ENCODE results near the gene GLIPR1.
"Not testable (repeated sequence)": the region's sequence is repeated elsewhere in the genome, so short reads cannot be mapped to it uniquely, and the experiment has no call there.

The GLIPR1 gene

DNA sequence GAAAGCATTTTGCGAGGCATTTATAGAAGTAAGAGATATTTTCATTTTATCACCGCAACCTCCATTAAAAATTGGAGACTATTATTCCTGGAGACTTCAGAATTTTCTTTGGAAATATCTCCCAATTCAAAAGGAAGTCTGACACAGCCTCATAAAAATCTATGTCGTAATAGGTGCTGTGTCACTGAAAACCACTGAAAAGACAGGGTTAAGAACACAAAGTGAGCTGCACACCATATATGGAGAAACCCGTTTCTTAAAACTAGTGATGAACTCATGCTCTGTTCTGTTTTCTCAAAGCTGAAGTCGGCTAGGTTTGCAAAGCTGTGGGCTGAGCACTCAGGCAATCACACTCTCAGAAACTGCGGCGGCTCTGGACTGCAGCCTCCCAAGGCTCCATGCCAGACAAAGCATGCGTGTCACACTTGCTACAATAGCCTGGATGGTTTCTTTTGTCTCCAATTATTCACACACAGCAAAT is at the start of gene GLIPR1:
Gene GLIPR1 (plus strand): TSS at position 287 of the 481 bp plus-strand sequence. CDS start 126 bp downstream, at position 413.
- DNase-seq (ENCODE audit: low read depth): peak; percentile 65

DNA sequence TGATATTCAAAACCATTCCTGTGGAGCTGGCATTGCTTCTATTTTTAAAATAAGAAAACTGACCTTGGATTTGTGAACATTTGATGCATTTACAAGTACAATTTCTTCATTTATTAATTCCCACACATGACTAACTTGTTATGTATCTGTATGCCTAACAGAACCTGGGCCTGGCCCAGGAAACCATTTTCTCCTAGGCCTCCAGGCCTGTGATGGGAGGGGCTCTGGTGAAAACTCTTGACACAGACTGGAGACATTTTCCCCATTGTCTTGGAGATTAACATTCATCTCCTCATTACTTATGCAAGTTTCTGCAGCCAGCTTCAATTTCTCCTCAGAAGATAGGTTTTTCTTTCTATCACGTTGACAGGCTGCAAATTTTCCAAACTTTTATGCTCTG is 47.6 kb upstream of the GLIPR1 start:
- DNase-seq (ENCODE audit: low read depth): no peak

GRCh38 chr12:75437564-75437963 is 43.0 kb upstream of the GLIPR1 start:
- no peak for DNase-seq (ENCODE audit: low read depth)

DNA sequence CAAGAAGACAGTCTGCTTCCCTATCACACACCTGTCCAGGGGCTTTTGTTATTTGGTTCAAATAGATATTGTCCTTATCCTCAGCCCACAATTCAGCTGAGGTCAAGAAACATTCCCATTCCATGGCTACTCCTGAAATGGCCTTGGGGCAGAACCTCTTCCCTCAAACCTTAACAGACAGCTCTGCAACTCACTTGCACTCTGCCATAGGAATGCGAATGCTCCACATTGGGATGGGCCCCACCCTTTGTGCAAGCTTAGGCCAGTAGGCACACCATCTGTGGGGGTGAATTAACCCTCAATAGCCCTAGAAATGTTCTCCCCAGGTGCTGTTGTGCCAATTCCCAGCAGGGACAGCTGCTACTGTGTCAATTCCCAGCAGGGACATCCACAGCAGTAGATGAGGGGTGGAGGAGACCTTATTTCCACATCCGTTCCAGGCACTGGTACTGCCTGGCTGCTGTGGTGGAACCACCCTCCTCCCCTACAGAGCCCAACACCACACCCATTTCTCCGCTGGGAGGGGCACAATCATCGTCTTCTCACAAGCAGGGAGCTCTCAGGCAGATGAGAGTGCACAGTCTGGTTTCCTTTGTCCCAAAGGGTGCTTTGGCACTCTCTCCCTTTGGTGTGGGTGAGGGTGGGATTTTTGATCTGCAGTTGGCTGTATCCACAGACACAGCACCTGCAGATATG is 42.3 kb upstream of the GLIPR1 start:
- no peak for DNase-seq (ENCODE audit: low read depth)

DNA sequence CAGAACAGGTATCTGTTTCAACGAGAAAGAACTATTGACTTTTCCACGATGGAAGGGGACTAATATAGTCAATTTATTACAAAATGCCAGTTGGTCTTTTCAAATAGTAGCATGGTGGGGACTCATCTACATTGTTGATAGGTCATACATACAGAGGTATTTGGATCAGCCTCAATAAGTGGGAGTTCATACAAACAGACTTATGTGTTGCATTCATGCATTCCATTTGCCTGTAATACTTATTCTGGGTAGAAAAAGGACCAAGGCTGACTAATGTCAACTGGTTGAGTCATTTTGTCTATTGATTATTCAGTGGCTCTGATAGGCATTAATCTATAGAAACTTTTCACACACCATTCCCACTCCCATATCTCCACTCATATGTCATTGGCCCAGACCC is 41.5 kb upstream of the GLIPR1 start:
- no peak for DNase-seq (ENCODE audit: low read depth)

GRCh38 chr12:75439930-75440329 is 40.6 kb upstream of the GLIPR1 start:
- no peak for DNase-seq (ENCODE audit: low read depth)

DNA sequence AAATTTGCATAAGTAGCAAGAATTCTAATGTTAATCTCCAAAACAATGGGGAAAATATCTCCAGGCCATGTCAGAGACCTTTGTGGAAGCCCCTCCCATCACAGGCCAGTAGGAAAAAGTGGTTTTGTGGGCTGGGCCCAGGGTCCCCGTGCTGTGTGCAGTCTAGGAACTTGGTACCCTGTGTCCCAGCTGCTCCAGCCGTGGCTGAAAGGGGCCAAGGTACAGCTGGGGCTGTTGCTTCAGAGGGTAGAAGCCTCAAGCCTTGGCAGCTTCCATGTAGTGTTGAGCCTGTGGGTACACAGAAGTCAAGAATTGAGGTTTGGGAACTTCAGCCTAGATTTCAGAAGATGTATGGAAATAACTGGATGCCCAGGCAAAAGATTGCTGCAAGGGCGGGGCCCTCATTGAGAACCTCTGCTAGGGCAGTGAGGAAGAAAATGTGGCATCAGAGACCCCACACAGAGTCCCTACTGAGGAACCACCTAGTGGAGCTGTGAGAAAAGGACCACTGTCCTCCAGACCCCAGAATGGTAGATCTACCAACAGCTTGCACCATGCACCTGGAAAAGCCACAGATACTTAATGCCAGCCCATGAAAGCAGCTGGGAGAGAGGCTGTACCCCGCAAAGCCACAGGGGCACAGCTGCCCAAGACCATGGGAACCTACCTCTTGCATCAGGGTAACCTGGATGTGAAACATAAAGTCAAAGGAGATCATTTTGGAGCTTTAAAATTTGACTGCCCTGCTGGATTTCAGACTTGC is 38.7 kb upstream of the GLIPR1 start:
- DNase-seq (ENCODE audit: low read depth): not testable (repeated sequence)

- not testable (repeated sequence) for DNase-seq (ENCODE audit: low read depth)
Observed at GRCh38 chr12:75442454-75442853, 38.1 kb upstream of the GLIPR1 start.

GRCh38 chr12:75443709-75444108 is 36.8 kb upstream of the GLIPR1 start:
- DNase-seq (ENCODE audit: low read depth): no peak

DNA sequence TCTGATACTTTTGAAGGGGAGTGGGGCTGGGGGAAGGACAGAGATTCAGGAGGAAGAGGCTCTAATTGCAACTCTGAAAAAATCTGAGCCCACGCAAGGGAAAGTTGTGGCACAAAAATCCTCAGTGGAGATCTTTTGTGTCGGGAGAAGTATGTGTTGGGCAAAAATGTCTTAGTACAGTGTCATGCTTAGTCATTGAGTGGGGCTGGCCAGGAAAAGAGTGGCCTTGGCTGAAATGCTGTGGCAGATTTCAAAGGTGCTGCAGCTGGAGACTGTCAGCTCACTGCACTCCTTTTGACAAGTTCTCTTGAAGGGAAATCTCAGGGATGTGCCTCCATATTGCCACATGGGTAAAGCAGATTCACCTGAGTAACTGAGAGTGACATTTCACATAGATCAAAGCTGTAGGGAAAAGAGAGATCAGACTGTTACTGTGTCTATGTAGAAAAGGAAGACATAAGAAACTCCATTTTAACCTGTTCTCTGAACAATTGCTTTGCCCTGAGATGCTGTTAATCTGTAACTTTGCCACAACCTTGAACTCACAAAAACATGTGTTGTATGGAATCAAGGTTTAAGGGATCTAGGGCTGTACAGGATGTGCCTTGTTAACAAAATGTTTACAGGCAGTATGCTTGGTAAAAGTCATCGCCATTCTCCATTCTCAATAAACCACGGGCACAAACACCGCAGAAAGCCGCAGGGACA is 36.0 kb upstream of the GLIPR1 start:
- DNase-seq (ENCODE audit: low read depth): no peak

DNA sequence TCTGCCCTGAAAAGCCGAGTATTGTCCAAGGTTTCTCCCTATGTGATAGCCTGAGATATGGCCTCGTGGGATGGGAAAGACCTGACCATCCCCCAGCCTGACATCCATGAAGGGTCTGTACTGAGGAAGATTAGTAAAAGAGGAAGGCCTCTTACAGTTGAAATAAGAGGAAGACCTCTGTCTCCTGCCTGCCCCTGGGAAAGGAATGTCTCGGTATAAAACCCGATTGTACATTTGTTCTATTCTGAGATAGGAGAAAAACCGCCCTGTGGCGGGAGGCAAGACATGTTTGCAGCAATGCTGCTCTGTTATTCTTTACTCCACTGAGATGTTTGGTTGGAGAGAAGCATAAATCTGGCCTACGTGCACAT is 35.4 kb upstream of the GLIPR1 start:
- DNase-seq (ENCODE audit: low read depth): not testable (repeated sequence)

- DNase-seq (ENCODE audit: low read depth): no peak
Observed at GRCh38 chr12:75446857-75447256, 33.7 kb upstream of the GLIPR1 start.

GRCh38 chr12:75447691-75448393 is 32.7 kb upstream of the GLIPR1 start:
- no peak for DNase-seq (ENCODE audit: low read depth)

DNA sequence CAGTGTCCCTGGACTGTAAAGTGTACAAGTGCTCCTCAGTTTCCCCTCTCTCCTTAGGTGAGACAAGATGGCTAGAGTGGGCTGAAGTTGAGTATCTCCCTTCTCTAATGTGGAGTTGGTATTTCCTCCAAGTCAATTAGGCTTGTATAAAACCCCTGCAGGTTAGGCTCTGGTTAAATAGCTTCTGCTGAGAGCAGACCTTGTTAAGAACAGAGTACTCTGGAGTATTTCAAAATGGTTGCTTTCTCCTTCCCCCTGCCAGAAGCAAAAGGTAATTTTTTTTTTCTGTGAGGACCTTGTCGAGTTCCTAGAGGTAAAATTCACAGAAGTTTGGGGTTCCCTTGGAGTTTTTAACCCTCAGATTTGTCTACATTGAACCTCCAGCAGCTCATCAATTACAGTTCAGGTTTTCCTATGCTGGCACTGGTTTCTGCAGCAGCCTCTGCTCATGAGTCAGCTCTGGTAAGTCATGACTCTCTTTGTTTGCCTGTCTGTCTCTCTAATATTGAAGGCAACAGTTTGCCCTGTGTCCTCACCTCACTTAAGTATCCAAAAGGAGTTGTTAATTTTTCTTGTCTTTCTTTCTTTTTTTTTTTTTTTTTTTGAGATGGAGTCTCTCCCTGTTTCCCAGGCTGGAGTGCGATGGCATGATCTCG is 27.8 kb upstream of the GLIPR1 start:
- no peak for DNase-seq (ENCODE audit: low read depth)

- no peak for DNase-seq (ENCODE audit: low read depth)
Observed at GRCh38 chr12:75455839-75456238, 24.7 kb upstream of the GLIPR1 start.

DNA sequence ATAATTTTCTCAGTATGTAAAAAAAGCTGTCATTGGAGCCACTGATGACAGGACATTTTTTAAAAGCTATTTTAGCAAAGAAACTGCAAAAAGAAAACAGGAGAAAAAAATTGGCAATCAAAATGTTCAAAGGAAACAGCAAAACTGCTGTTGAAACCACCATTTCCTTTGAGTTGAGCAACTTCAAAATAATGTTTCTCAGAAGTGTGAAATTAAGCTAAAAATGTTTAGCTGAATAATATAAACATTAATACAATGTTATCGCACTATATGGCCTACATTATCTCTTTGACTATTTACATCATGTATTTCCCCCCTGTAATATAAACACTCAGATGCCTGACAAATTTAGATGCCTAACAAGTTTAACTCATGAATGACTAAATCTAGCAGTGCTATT is 23.4 kb upstream of the GLIPR1 start:
- no peak for DNase-seq (ENCODE audit: low read depth)

DNA sequence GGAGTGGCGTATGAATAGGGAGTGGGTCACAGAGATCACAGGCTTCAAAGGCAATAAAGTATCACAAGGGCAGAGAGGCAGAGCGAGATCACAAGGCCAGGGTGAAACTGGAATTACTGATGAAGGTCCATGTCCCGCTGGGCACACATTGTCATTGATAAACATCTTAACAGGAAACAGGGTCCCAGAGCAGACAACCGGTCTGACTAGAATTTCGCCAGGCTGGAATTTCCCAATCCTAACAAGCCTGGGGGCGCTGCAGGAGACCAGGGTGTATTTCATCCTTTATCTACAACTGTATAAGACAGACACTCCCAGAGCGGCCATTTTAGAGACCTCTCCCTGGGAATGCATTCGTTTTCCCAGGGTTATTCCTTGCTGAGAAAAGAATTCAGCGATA is 22.7 kb upstream of the GLIPR1 start:
- DNase-seq (ENCODE audit: low read depth): not testable (repeated sequence)

- no peak for DNase-seq (ENCODE audit: low read depth)
Observed at GRCh38 chr12:75459755-75460154, 20.8 kb upstream of the GLIPR1 start.

GRCh38 chr12:75460204-75460603 is 20.4 kb upstream of the GLIPR1 start:
- DNase-seq (ENCODE audit: low read depth): no peak

DNA sequence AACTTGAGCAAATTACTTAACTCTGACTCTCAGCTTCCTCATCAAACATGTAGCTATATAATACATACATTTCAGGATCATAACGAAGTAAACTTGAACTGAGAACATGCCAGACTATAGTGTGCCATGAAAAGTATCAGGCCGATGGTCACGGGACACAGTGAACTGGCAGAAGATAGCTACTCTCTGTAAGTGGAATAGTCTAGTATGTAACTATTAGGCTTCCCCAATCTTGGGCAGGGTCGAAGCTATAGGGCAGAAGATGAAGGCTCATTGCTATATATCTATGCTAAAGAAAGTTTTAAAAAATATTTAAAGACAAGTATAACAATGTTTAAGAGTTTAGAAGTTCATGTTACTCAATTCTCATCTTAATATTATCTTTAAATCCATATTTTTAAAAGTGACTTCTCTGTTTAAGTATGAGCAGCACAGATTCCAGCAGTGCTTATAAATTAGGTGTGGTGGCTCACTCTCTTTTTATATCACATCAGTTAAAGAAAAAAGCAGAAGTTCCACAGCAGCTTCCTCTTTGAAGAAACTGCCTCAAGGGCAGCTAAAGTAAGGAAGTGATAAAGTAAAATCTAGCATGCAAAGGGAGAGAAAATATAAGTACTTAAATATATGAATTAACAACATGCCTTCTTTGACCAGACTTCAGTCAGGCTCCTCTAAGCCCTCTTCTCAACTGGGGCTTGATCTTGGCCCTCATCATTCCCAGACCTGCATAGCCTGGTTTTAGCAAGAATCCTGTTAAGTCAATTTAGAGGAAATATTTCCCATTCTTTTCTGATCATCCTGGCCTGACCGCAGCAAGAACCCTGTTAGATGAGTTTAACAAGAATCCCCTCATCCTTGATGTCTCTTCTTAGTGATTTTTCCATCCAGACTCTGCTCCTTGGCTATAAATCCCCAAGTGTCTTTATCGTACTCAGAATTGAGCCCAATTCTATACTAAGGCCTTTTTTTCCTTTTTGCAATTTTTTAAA is 8.4 kb upstream of the GLIPR1 start:
- no peak for DNase-seq (ENCODE audit: low read depth)

All from activated T-helper 9 cell treated with anti-CD3 and anti-CD28 coated beads, Interleukin-2, amount 50 U/mL, for 16 hours (primary cell).